NCI-H526 (cell line): Measurements from ENCODE around the gene DISC1.
"Not testable (repeated sequence)": the region's sequence is repeated elsewhere in the genome, so short reads cannot be mapped to it uniquely, and the experiment has no call there.

ENCODE experiments used
- DNase-seq, 2 experiments: peaks; one replicate each; lab custom pipeline; 2025; lab: John Stamatoyannopoulos, UW

The DISC1 gene

GRCh38 chr1:231626535-231626950 lies at the start of gene DISC1:
DISC1 (plus strand) TSS chr1:231626790; CDS start chr1:231626868, 78 bp downstream.
- peak; percentile 39 to 72 for DNase-seq

- no peak for DNase-seq
Measured at GRCh38 chr1:231576804-231577718, 49.5 kb upstream of the DISC1 start.

- DNase-seq, result no peak
Measured at GRCh38 chr1:231580874-231581273, 45.7 kb upstream of the DISC1 start.

GRCh38 chr1:231581859-231582258 lies 44.7 kb upstream of the DISC1 start:
- no peak for DNase-seq

GRCh38 chr1:231583376-231583775 lies 43.2 kb upstream of the DISC1 start:
- DNase-seq, result no peak

- DNase-seq, result peak in 1 of 2 experiments; percentile 16
Measured at GRCh38 chr1:231584117-231584516, 42.5 kb upstream of the DISC1 start.

- DNase-seq, result no peak
Measured at GRCh38 chr1:231584921-231585320, 41.7 kb upstream of the DISC1 start.

- DNase-seq, result peak; percentile 10 to 55
Measured at GRCh38 chr1:231590453-231591198, 36.0 kb upstream of the DISC1 start.

GRCh38 chr1:231591466-231591865 lies 35.1 kb upstream of the DISC1 start:
- DNase-seq, result no peak

- DNase-seq, result no peak
Measured at GRCh38 chr1:231592809-231593208, 33.8 kb upstream of the DISC1 start.

GRCh38 chr1:231593264-231593663 lies 33.3 kb upstream of the DISC1 start:
- DNase-seq, result not testable (repeated sequence)

- DNase-seq, result no peak
Measured at GRCh38 chr1:231594123-231594522, 32.5 kb upstream of the DISC1 start.

GRCh38 chr1:231594749-231595148 lies 31.8 kb upstream of the DISC1 start:
- DNase-seq, result no peak

GRCh38 chr1:231596337-231596791 lies 30.2 kb upstream of the DISC1 start:
- no peak for DNase-seq

- no peak for DNase-seq
Measured at GRCh38 chr1:231597971-231598370, 28.6 kb upstream of the DISC1 start.

- DNase-seq, result no peak
Measured at GRCh38 chr1:231600458-231600976, 26.1 kb upstream of the DISC1 start.

GRCh38 chr1:231601824-231602672 lies 24.5 kb upstream of the DISC1 start:
- DNase-seq, result no peak

- DNase-seq, result no peak
Measured at GRCh38 chr1:231602673-231602984, 24.0 kb upstream of the DISC1 start.

GRCh38 chr1:231603598-231604275 lies 22.9 kb upstream of the DISC1 start:
- peak; percentile 21 to 61 for DNase-seq

- DNase-seq, result no peak
Measured at GRCh38 chr1:231604276-231604621, 22.3 kb upstream of the DISC1 start.
